OCI-LY1 (cell line): ENCODE data around the gene TMED4.

Source experiments
- CTCF ChIP-seq: fragments of 200-600 bp; sonication (generic), shearing (Covaris generic); IDR thresholded peaks from 2 replicates; pipeline ENCODE4 v1.5.1; 2017; ENCODE audit warnings: mild to moderate bottlenecking, antibody characterized with exemption, low read length, moderate library complexity, mixed read lengths
- EZH2 ChIP-seq: fragments of 200-600 bp; sonication (generic), shearing (Covaris generic); IDR thresholded peaks from 2 replicates; pipeline ENCODE4 v1.8.0; 2017; ENCODE audit warnings: borderline replicate concordance, mixed run types, mild to moderate bottlenecking, antibody characterized with exemption, low read length, moderate library complexity, mixed read lengths

DNA sequence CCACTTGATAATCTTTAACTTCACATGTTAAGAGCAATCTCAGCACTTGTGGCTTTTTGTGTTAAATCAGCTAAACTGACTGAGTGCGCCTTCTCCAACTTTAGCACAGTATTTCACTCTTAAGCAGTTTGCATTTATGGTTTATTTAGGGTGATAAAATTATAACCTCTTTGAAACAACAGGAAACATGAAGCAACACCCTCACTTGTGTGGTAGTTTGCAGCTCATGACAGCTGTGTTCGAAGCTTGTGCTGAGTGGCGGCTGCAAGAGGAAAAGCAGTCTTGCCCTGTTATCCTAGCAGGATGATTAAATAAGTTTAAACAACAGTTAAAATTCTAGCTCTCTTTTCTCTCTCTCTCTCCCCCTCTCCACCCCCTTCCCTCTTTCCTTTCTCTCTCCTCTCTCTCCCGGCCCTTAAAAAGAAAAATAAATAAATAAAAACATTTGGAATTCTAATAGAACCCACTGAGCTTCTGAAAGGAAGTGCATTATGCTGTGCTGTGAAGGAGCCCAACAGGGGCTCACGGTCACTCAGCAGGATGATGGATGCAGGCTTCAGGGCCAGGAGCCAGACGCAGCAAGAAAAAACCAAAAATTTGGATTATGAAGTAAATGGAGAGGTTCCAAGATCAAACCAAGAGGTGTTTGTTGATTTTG is 49.6 kb upstream of the TMED4 start:
- TF ChIP-seq EZH2 (no peak), CTCF (no peak)
